Activated T-helper 1 cell treated with anti-CD3 and anti-CD28 coated beads, Interleukin-12 subunit alpha, Interleukin-12 subunit beta, Interleukin-2, Interleukin-4 antibody, amounts not matched to agents 30 ng/mL and 10 ng/mL and 1 ng/mL, durations not matched to agents 14 hours and 24 hours and 36 hours (primary cell): ENCODE results near the gene SMIM7. TPM values are rescaled to one million over a fixed set of nuclear protein-coding genes. Genes with fewer than 3 reads are reported as not detected.
A peak's percentile ranks its signal among the peaks of the same experiment; 100 is the strongest.
"Not testable (repeated sequence)": the region's sequence is repeated elsewhere in the genome, so short reads cannot be mapped to it uniquely, and the experiment has no call there.

ENCODE experiments used
- DNase-seq: peaks from one replicate; pipeline ENCODE4 v3.0.0; 2021; ENCODE audit warnings: low spot score
- H3K27ac Mint-ChIP-seq: one replicate; pipeline ENCODE4 v1.8.0; 2021; ENCODE audit warnings: mild to moderate bottlenecking, mixed read lengths
- H3K27me3 Mint-ChIP-seq: one replicate; pipeline ENCODE4 v1.8.0; 2022; ENCODE audit warnings: mild to moderate bottlenecking, moderate library complexity, mixed read lengths; ENCODE audit not compliant: insufficient read depth
- H3K36me3 Mint-ChIP-seq: one replicate; pipeline ENCODE4 v1.8.0; 2021; ENCODE audit warnings: low read depth, mixed read lengths
- H3K4me1 Mint-ChIP-seq: one replicate; pipeline ENCODE4 v1.8.0; 2021; ENCODE audit warnings: low read depth, mixed read lengths
- H3K4me3 Mint-ChIP-seq: one replicate; pipeline ENCODE4 v1.8.0; 2021; ENCODE audit warnings: mild to moderate bottlenecking, moderate library complexity, mixed read lengths
- H3K9me3 Mint-ChIP-seq: one replicate; pipeline ENCODE4 v1.8.0; 2021; ENCODE audit warnings: mixed read lengths
- intact Hi-C: fragments of 100-400 bp; cut with micrococcal nuclease; formaldehyde crosslinking; loops from one replicate; pipeline ENCODE4 v1.15.1; 2024
- total RNA-seq: library from RNA; stranded (reverse); gene quantifications from 2 replicates; pipeline ENCODE4 v1.2.3, GENCODE V29; 2022

SMIM7 gene
- total RNA-seq, 1 donor from 2014 or later = 69.3 TPM

- H3K4me3 Mint-ChIP-seq, DNase-seq, intact Hi-C loops, H3K27me3 Mint-ChIP-seq, H3K27ac Mint-ChIP-seq, H3K9me3 Mint-ChIP-seq: not testable (repeated sequence)
- Mint-ChIP-seq H3K4me1 (peaks cover 15% of the 10 kb centered on the region), H3K36me3 (peaks cover 47% of the 10 kb centered on the region)
Measured at GRCh38 chr19:16651421-16652188, 8.3 kb downstream of the SMIM7 start.

- H3K9me3 Mint-ChIP-seq = no peaks in the 10 kb centered on the region
- DNase-seq = no peak
- peaks cover 45% of the 10 kb centered on the region for H3K36me3 Mint-ChIP-seq
- H3K4me3 Mint-ChIP-seq = no peak overlapping the region
- no peaks in the 10 kb centered on the region for H3K27me3 Mint-ChIP-seq
- peaks cover 15% of the 10 kb centered on the region for H3K4me1 Mint-ChIP-seq
- no peak overlapping the region for H3K27ac Mint-ChIP-seq
- intact Hi-C loops = no loop called here
Measured at GRCh38 chr19:16650821-16651220, 9.1 kb downstream of the SMIM7 start.

- H3K36me3 Mint-ChIP-seq = peaks cover 48% of the 10 kb centered on the region
- no peak overlapping the region for H3K4me3 Mint-ChIP-seq
- DNase-seq = no peak
- H3K4me1 Mint-ChIP-seq = peaks cover 15% of the 10 kb centered on the region
- intact Hi-C loops = no loop called here
- H3K27me3 Mint-ChIP-seq = no peaks in the 10 kb centered on the region
- no peaks in the 10 kb centered on the region for H3K9me3 Mint-ChIP-seq
- no peak overlapping the region for H3K27ac Mint-ChIP-seq
Measured at GRCh38 chr19:16649734-16650133, 10.2 kb downstream of the SMIM7 start.

GRCh38 chr19:16645140-16645539 lies 14.8 kb downstream of the SMIM7 start:
- peaks cover 32% of the 10 kb centered on the region for H3K36me3 Mint-ChIP-seq
- H3K9me3 Mint-ChIP-seq = no peaks in the 10 kb centered on the region
- H3K4me1 Mint-ChIP-seq = peaks cover 7% of the 10 kb centered on the region

GRCh38 chr19:16641695-16642094 lies 18.2 kb downstream of the SMIM7 start:
- Mint-ChIP-seq H3K4me1 (peaks cover 6% of the 10 kb centered on the region), H3K4me3 (no peak overlapping the region), H3K36me3 (peaks cover 26% of the 10 kb centered on the region), H3K9me3 (no peaks in the 10 kb centered on the region), H3K27me3 (no peaks in the 10 kb centered on the region), H3K27ac (no peak overlapping the region)
- DNase-seq = no peak
- intact Hi-C loops = no loop called here

More at GRCh38 chr19:16645140-16645539, 14.8 kb downstream of the SMIM7 start:
- no peaks in the 10 kb centered on the region for H3K27me3 Mint-ChIP-seq
- DNase-seq = no peak
- no peak overlapping the region for H3K27ac Mint-ChIP-seq
- intact Hi-C loops = no loop called here
- no peak overlapping the region for H3K4me3 Mint-ChIP-seq

GRCh38 chr19:16640951-16641350 lies 19.0 kb downstream of the SMIM7 start:
- H3K27me3 Mint-ChIP-seq = no peaks in the 10 kb centered on the region
- no peak for DNase-seq
- no peak overlapping the region for H3K27ac Mint-ChIP-seq
- H3K36me3 Mint-ChIP-seq = peaks cover 25% of the 10 kb centered on the region
- no peak overlapping the region for H3K4me3 Mint-ChIP-seq
- intact Hi-C loops = no loop called here
- H3K9me3 Mint-ChIP-seq = no peaks in the 10 kb centered on the region
- peaks cover 6% of the 10 kb centered on the region for H3K4me1 Mint-ChIP-seq

- intact Hi-C loops = no loop called here
- H3K36me3 Mint-ChIP-seq = peaks cover 18% of the 10 kb centered on the region
- no peak overlapping the region for H3K27ac Mint-ChIP-seq
- H3K27me3 Mint-ChIP-seq = no peaks in the 10 kb centered on the region
- peaks cover 6% of the 10 kb centered on the region for H3K4me1 Mint-ChIP-seq
- no peak overlapping the region for H3K4me3 Mint-ChIP-seq
- H3K9me3 Mint-ChIP-seq = no peaks in the 10 kb centered on the region
- no peak for DNase-seq
Measured at GRCh38 chr19:16638666-16639065, 21.3 kb downstream of the SMIM7 start.

- Mint-ChIP-seq H3K36me3 (peaks cover 20% of the 10 kb centered on the region), H3K9me3 (no peaks in the 10 kb centered on the region), H3K27ac (peak overlapping the region; percentile 58), H3K4me3 (no peak overlapping the region), H3K4me1 (peaks cover 9% of the 10 kb centered on the region), H3K27me3 (no peaks in the 10 kb centered on the region)
- intact Hi-C loops = no loop called here
- DNase-seq = no peak
Measured at GRCh38 chr19:16637535-16637934, 22.4 kb downstream of the SMIM7 start.

- no peak for DNase-seq
- Mint-ChIP-seq H3K4me3 (no peak overlapping the region), H3K9me3 (no peaks in the 10 kb centered on the region), H3K4me1 (peaks cover 24% of the 10 kb centered on the region), H3K36me3 (peaks cover 22% of the 10 kb centered on the region), H3K27ac (no peak overlapping the region), H3K27me3 (no peaks in the 10 kb centered on the region)
- intact Hi-C loops = no loop called here
Measured at GRCh38 chr19:16631465-16631864, 28.5 kb downstream of the SMIM7 start.

- Mint-ChIP-seq H3K4me3 (peak overlapping the region; percentile 97), H3K4me1 (peaks cover 42% of the 10 kb centered on the region), H3K27ac (peak overlapping the region; percentile 99), H3K36me3 (peaks cover 28% of the 10 kb centered on the region), H3K27me3 (no peaks in the 10 kb centered on the region), H3K9me3 (no peaks in the 10 kb centered on the region)
- intact Hi-C loops = loop anchor here (1.0 to 5.0 kb wide), 10 partner anchors 20 to 550 kb away; partner anchors contain the start of genes C19orf44, CALR3, CHERP and HAUS8
- DNase-seq = no peak
Measured at GRCh38 chr19:16628984-16629691, 30.8 kb downstream of the SMIM7 start.

GRCh38 chr19:16628183-16628983 lies 31.6 kb downstream of the SMIM7 start, which contains the start of gene MED26:
TSS of gene MED26 (minus strand) at chr19:16628204. CDS start at chr19:16627943, 261 bp downstream.
- peaks cover 47% of the 10 kb centered on the region for H3K4me1 Mint-ChIP-seq
- H3K4me3 Mint-ChIP-seq = peak within 1 kb of the TSS; percentile 97
- DNase-seq = peak; percentile 91
- H3K36me3 Mint-ChIP-seq = peaks cover 27% of the 10 kb centered on the region
- no peaks in the 10 kb centered on the region for H3K9me3 Mint-ChIP-seq
- H3K27ac Mint-ChIP-seq = peak within 1 kb of the TSS; percentile 99
- H3K27me3 Mint-ChIP-seq = no peaks in the 10 kb centered on the region
- intact Hi-C loops = loop anchor here (1.0 to 5.0 kb wide), 10 partner anchors 20 to 549 kb away; partner anchors contain the start of genes C19orf44, CALR3, CHERP and HAUS8

- no peaks in the 10 kb centered on the region for H3K9me3 Mint-ChIP-seq
- intact Hi-C loops = loop anchor here (1.0 to 5.0 kb wide), 10 partner anchors 19 to 549 kb away; partner anchors contain the start of genes C19orf44, CALR3, CHERP and HAUS8
- no peak overlapping the region for H3K27ac Mint-ChIP-seq
- peaks cover 49% of the 10 kb centered on the region for H3K4me1 Mint-ChIP-seq
- peaks cover 26% of the 10 kb centered on the region for H3K36me3 Mint-ChIP-seq
- no peak for DNase-seq
- H3K4me3 Mint-ChIP-seq = peak overlapping the region; percentile 94
- no peaks in the 10 kb centered on the region for H3K27me3 Mint-ChIP-seq
Measured at GRCh38 chr19:16627928-16628182, 32.1 kb downstream of the SMIM7 start.
